ENCODE results near the gene HK1.

HK1 gene

GRCh38 chr10:69407621-69408301 is 129.5 kb downstream of the HK1 start:
- DNase-seq, result no peak

- peak; percentile 90 for DNase-seq
These were observed 130.3 kb downstream of the HK1 start for GRCh38 chr10:69408318-69409175.

- DNase-seq, result no peak
These were observed 130.8 kb downstream of the HK1 start for GRCh38 chr10:69409176-69409495.

GRCh38 chr10:69409968-69410367 is 131.7 kb downstream of the HK1 start:
- DNase-seq, result no peak

- no peak for DNase-seq
These were observed 132.2 kb downstream of the HK1 start for GRCh38 chr10:69410487-69410886.

GRCh38 chr10:69411476-69411875 is 133.2 kb downstream of the HK1 start:
- no peak for DNase-seq

GRCh38 chr10:69412232-69412790 is 134.0 kb downstream of the HK1 start:
- DNase-seq, result no peak

GRCh38 chr10:69413221-69413865 is 135.0 kb downstream of the HK1 start:
- no peak for DNase-seq

GRCh38 chr10:69414036-69415018 is 136.0 kb downstream of the HK1 start:
- no peak for DNase-seq

GRCh38 chr10:69415049-69415448 is 136.8 kb downstream of the HK1 start:
- no peak for DNase-seq

GRCh38 chr10:69415951-69416350 is 137.7 kb downstream of the HK1 start:
- DNase-seq, result no peak

GRCh38 chr10:69416695-69417094 is 138.4 kb downstream of the HK1 start, which contains the start of gene TACR2:
Gene TACR2 (minus strand): TSS chr10:69416918. CDS start chr10:69416323, 595 bp downstream.
- no peak for DNase-seq

- no peak for DNase-seq
These were observed 139.2 kb downstream of the HK1 start for GRCh38 chr10:69417542-69417941.

GRCh38 chr10:69418052-69418752 is 139.9 kb downstream of the HK1 start:
- DNase-seq, result no peak

GRCh38 chr10:69419096-69419743 is 140.9 kb downstream of the HK1 start:
- DNase-seq, result no peak

GRCh38 chr10:69419744-69420126 is 141.4 kb downstream of the HK1 start:
- no peak for DNase-seq

- DNase-seq, result no peak
These were observed 143.5 kb downstream of the HK1 start for GRCh38 chr10:69421611-69422308.

- no peak for DNase-seq
These were observed 144.4 kb downstream of the HK1 start for GRCh38 chr10:69422676-69423075.

- DNase-seq, result no peak
These were observed 146.7 kb downstream of the HK1 start for GRCh38 chr10:69425041-69425440.

- no peak for DNase-seq
These were observed 147.4 kb downstream of the HK1 start for GRCh38 chr10:69425511-69426298.

Data from stimulated activated CD4-positive, alpha-beta T cell treated with anti-CD3 and anti-CD28 coated beads, Interleukin-4, amount 100 ng/mL, for 24 hours (primary cell).